Measurements from ENCODE around the gene LAGE3. TPM values are rescaled to one million over a fixed set of nuclear protein-coding genes. Genes with fewer than 3 reads are reported as not detected.

Gene LAGE3
- total and polyA plus RNA-seq, 2 of the 8 experiments (the other 6 are each of a cell fraction or from before 2014, with no cell fraction given) = 44.5 to 102 TPM

GRCh38 chrX:154482786-154483185, 3.7 kb upstream of the LAGE3 start (continued):
- TF ChIP-seq ATF2 (IDR thresholded peaks at IDR 0.05; ENCODE audit: low read length) (no peak), USF2 (IDR thresholded peaks at IDR 0.05; ENCODE audit: low read length) (no peak), SP4 (IDR thresholded peaks at IDR 0.05; ENCODE audit: low read length) (no peak)
